CD14-positive monocyte (primary cell): ENCODE results near the gene TMEM151B. TPM values are rescaled to one million over a fixed set of nuclear protein-coding genes. Genes with fewer than 3 reads are reported as not detected.

Experiments used
- DNase-seq, 3 donors: peaks; one replicate each; pipeline ENCODE4 v3.0.0-alpha.2; 2011 to 2022
- H2AFZ ChIP-seq: 2 replicates; pipeline ENCODE4 v1.6.0; 2012; ENCODE audit warnings: mild to moderate bottlenecking, low read depth, low read length, inconsistent platforms; ENCODE audit not compliant: insufficient read depth, poor library complexity, severe bottlenecking
- H3K27ac ChIP-seq, 2 donors: 1 replicate in 1 of 2; 2 replicates in 1 of 2; pipeline ENCODE4 v1.5.1; 2012 to 2013; ENCODE audit warnings: low read length in 2 of 2, control low read depth in 1 of 2, inconsistent platforms in 1 of 2, low read depth in 1 of 2, mild to moderate bottlenecking in 1 of 2
- H3K27me3 ChIP-seq, 2 donors: one replicate each; pipeline versions ENCODE4 v1.6.0 to v1.6.1; 2011 to 2013; ENCODE audit warnings: low read length in 2 of 2; ENCODE audit not compliant: control insufficient read depth in 2 of 2, insufficient read depth in 2 of 2
- H3K36me3 ChIP-seq, 2 donors: replicated peaks in 1 of 2; 1 replicate in 1 of 2; 2 replicates in 1 of 2; pipeline versions ENCODE4 v1.5.1 to v1.6.1; 2012 to 2013; ENCODE audit warnings: low read length in 2 of 2, control low read depth in 1 of 2, inconsistent platforms in 1 of 2, mild to moderate bottlenecking in 1 of 2; ENCODE audit not compliant: insufficient read depth in 2 of 2, control insufficient read depth in 1 of 2
- H3K4me1 ChIP-seq, 2 donors: 1 replicate in 1 of 2; 2 replicates in 1 of 2; pipeline versions ENCODE4 v1.5.1 to v1.6.1; 2012 to 2013; ENCODE audit warnings: low read length in 2 of 2, control low read depth in 1 of 2, inconsistent platforms in 1 of 2, mild to moderate bottlenecking in 1 of 2, moderate library complexity in 1 of 2; ENCODE audit not compliant: insufficient read depth in 2 of 2, control insufficient read depth in 1 of 2
- H3K4me2 ChIP-seq: replicated peaks from 2 replicates; pipeline ENCODE3; 2012; ENCODE audit warnings: low read length, moderate library complexity, mild to moderate bottlenecking; ENCODE audit not compliant: poor library complexity, severe bottlenecking; ENCODE audit errors: extremely low read depth
- H3K4me3 ChIP-seq, 3 experiments: fragments of 200-600 bp in 1 of 3; sonication (generic) in 1 of 3; replicated peaks in 1 of 3; 1 replicate in 2 of 3; 2 replicates in 1 of 3; pipeline ENCODE4 v1.5.1; 2011 to 2013; ENCODE audit warnings: low read length in 3 of 3, mild to moderate bottlenecking in 3 of 3, control low read depth in 2 of 3, low read depth in 2 of 3, inconsistent platforms in 1 of 3, moderate library complexity in 1 of 3
- H3K79me2 ChIP-seq: 2 replicates; pipeline ENCODE4 v1.6.0; 2012; ENCODE audit warnings: mild to moderate bottlenecking, control low read depth, inconsistent platforms, low read length, moderate library complexity; ENCODE audit not compliant: insufficient read depth
- H3K9ac ChIP-seq: 2 replicates; pipeline ENCODE4 v1.6.0; 2017; ENCODE audit warnings: low read length, mild to moderate bottlenecking; ENCODE audit not compliant: insufficient read depth, poor library complexity, severe bottlenecking
- H3K9me3 ChIP-seq, 2 donors: replicated peaks in 1 of 2; 1 replicate in 1 of 2; 2 replicates in 1 of 2; pipeline versions ENCODE4 v1.5.1 to v1.6.1; 2012 to 2013; ENCODE audit warnings: low read length in 2 of 2, control low read depth in 1 of 2; ENCODE audit not compliant: control insufficient read depth in 1 of 2, insufficient read depth in 1 of 2
- H4K20me1 ChIP-seq: 2 replicates; pipeline ENCODE4 v1.6.0; 2012; ENCODE audit warnings: mild to moderate bottlenecking, low read length, control low read depth, moderate library complexity; ENCODE audit not compliant: insufficient read depth
- H3K27ac Mint-ChIP-seq, 7 donors: one replicate each; pipeline ENCODE4 v1.8.0; 2020; ENCODE audit warnings: mild to moderate bottlenecking in 7 of 7, mixed read lengths in 7 of 7, moderate library complexity in 6 of 7, inconsistent platforms in 2 of 7
- H3K27me3 Mint-ChIP-seq, 3 donors: one replicate each; pipeline ENCODE4 v1.8.0; 2021 to 2022; ENCODE audit warnings: low read depth in 3 of 3, mild to moderate bottlenecking in 3 of 3, mixed read lengths in 3 of 3, moderate library complexity in 3 of 3, inconsistent platforms in 1 of 3
- H3K36me3 Mint-ChIP-seq, 2 donors: one replicate each; pipeline ENCODE4 v1.8.0; 2020; ENCODE audit warnings: mixed read lengths in 2 of 2, inconsistent platforms in 1 of 2, mild to moderate bottlenecking in 1 of 2
- H3K4me1 Mint-ChIP-seq: one replicate; pipeline ENCODE4 v1.8.0; 2020; ENCODE audit warnings: mild to moderate bottlenecking, mixed read lengths
- H3K4me3 Mint-ChIP-seq, 2 donors: one replicate each; pipeline ENCODE4 v1.8.0; 2020; ENCODE audit warnings: mild to moderate bottlenecking in 2 of 2, mixed read lengths in 2 of 2, moderate library complexity in 1 of 2
- H3K9me3 Mint-ChIP-seq, 7 donors: one replicate each; pipeline ENCODE4 v1.8.0; 2020 to 2022; ENCODE audit warnings: mixed read lengths in 7 of 7, mild to moderate bottlenecking in 6 of 7, moderate library complexity in 6 of 7, inconsistent platforms in 2 of 7
- CTCF ChIP-seq: fragments of 200-600 bp; IDR thresholded peaks from one replicate; pipeline ENCODE4 v1.8.0; 2022; ENCODE audit warnings: antibody characterized with exemption, mild to moderate bottlenecking
- WGBS: methylation state at CpG from one replicate; pipeline ENCODE4 v1.1.5; 2013; ENCODE audit warnings: missing lambda C conversion rate; ENCODE audit not compliant: insufficient coverage; 5-methylcytosine and 5-hydroxymethylcytosine counted together
- intact Hi-C, 2 donors: fragments of 100-400 bp; cut with micrococcal nuclease; formaldehyde crosslinking; loops; one replicate each; pipeline versions ENCODE4 v1.15.0 to v1.15.1; 2023
- polyA plus RNA-seq, 3 donors: library from polyadenylated mRNA; depleted of rRNA in 1 of 3; unstranded in 2 of 3; stranded (reverse) in 1 of 3; fragments of 300-500 nt in 2 of 3; fragments of >200 nt in 1 of 3; fragmentation: Illumina TruSeq in 2 of 3; gene quantifications; 1 replicate in 2 of 3; 2 replicates in 1 of 3; pipeline ENCODE4 v1.2.3, GENCODE V29; 2012 to 2021

Gene TMEM151B
- polyA plus RNA-seq, 3 donors: not detected

DNA sequence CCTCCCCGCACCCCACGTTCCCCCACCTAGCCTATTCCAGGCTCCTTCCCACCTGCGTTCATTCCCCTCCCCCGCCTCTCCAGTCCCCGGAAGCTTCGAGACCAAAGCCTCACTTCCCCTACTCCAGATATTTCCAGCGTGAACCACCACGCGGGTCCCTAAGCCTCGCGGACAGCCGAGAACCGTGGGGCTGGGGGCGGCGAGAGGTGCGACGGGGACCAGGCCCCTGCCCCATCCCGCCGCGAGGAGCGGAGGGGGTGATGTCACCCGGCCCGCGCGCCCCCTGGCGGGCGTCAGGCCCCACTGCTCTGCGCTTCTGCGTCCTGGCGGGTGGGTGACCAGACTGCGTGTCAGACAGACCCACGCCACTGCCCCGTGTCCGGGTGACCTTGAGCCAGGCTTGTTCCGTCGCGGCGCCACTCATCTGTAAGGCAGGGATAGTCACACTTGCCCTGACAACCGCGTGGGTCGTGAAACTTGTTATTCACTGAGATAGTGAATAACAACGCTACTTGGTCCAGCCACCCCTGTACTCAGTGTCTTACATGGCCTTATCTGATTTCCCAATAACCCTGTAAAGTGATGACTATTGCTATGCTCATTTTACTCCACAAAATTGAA, 32.3 kb upstream of the TMEM151B start:
- Histone ChIP-seq H3K4me3 (peak overlapping the region; percentile 56 to 86 (median 76)), H3K9me3 (no peaks in the 10 kb centered on the region), H3K9ac (peak overlapping the region; percentile 84), H3K4me1 (peaks cover 29 to 32% of the 10 kb centered on the region in 2 donors), H3K79me2 (no peaks in the 10 kb centered on the region), H3K36me3 (peaks cover 0 to 1% of the 10 kb centered on the region in 2 donors), H3K27ac (peak overlapping the region; percentile 65 to 96), H2AFZ (peak overlapping the region; percentile 82), H3K4me2 (peak overlapping the region; percentile 86), H3K27me3 (no peaks in the 10 kb centered on the region), H4K20me1 (no peaks in the 10 kb centered on the region)
- peak overlapping the region; percentile 90 to 99 (median 97) for H3K27ac Mint-ChIP-seq
- H3K4me3 Mint-ChIP-seq: peak overlapping the region; percentile 83 to 90
- peaks cover 2 to 3% (median 3%) of the 10 kb centered on the region in 3 donors for H3K27me3 Mint-ChIP-seq
- peaks cover 38% of the 10 kb centered on the region for H3K4me1 Mint-ChIP-seq
- H3K36me3 Mint-ChIP-seq: peaks cover 1 to 7% of the 10 kb centered on the region in 2 donors
- H3K9me3 Mint-ChIP-seq: no peaks in the 10 kb centered on the region
- WGBS: 0% methylated on average over 41 of the region's 42 CpGs
- DNase-seq: peak; percentile 84 to 90 (median 85)
- peak; percentile 99 for TF ChIP-seq CTCF
- intact Hi-C loops: loop anchor here (2.0 to 5.0 kb wide), 2 partner anchors 17 to 66 kb away; no protein-coding TSS in a partner anchor

DNA sequence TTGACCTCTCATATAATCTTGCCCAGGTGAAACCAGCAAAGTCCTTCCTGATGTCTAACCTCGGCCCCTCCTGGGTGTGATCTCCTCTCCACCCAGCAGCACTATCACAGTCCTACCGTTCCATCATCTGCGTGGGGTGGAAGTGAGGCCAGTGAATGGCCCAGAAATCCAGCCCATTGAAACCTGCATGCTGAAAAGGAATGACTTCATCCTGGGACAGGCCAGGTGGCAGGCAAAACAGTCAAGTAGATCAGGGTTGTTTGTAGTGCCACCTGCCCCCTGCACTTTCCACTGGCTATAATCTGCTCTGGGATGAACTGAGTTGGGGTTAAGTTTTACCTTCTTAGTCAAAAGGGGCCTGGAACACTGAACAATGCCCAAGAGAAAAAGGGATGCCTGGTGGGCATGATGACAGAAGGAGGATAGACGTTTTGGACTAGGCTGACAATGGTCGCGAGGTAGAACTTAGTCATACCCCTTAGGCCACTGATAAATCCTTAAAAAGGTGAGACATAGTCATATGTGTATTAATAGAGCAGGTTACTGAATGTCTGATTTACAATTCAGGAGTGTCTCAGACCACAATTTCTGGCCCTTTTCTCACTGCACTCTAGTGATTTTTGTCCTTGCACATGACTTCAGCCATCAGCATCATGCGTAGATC, 31.4 kb upstream of the TMEM151B start:
- WGBS: 100% methylated on average over 2 of the region's 7 CpGs
- H2AFZ ChIP-seq: no peak overlapping the region

More for the DNA sequence above, 31.4 kb upstream of the TMEM151B start:
- Histone ChIP-seq H3K27ac (no peak overlapping the region), H3K4me1 (peaks cover 20 to 23% of the 10 kb centered on the region in 2 donors), H3K79me2 (no peaks in the 10 kb centered on the region), H3K27me3 (no peaks in the 10 kb centered on the region), H3K36me3 (no peaks in the 10 kb centered on the region), H3K4me3 (no peak overlapping the region), H4K20me1 (no peaks in the 10 kb centered on the region), H3K4me2 (no peak overlapping the region), H3K9me3 (no peaks in the 10 kb centered on the region), H3K9ac (no peak overlapping the region)
- Mint-ChIP-seq H3K4me1 (peaks cover 29% of the 10 kb centered on the region), H3K9me3 (no peaks in the 10 kb centered on the region), H3K4me3 (peak overlapping the region in 1 of 2 donors; percentile 34), H3K36me3 (peaks cover 0 to 4% of the 10 kb centered on the region in 2 donors), H3K27ac (peak overlapping the region in 3 of 7 donors; percentile 73 to 99 (median 81)), H3K27me3 (peaks cover 2 to 3% (median 3%) of the 10 kb centered on the region in 3 donors)
- DNase-seq: no peak
- intact Hi-C loops: loop anchor here (5.0 kb wide), 1 partner anchor 67 kb away; no protein-coding TSS in a partner anchor
- no peak for TF ChIP-seq CTCF
